Endothelial cell of umbilical vein (primary cell): Measurements from ENCODE around the gene PHEX. TPM values are rescaled to one million over a fixed set of nuclear protein-coding genes. Genes with fewer than 3 reads are reported as not detected.

ENCODE experiments used
- BruUV-seq: library from RNA; stranded (reverse); fragments of 400-500 nt; replicated peaks from 2 replicates; lab custom pipeline; 2021; lab: Mats Ljungman, UMichigan
- CTCF ChIA-PET: fragments of 300-600, 350-600 bp; sonication (Branson Sonifier 250); formaldehyde crosslinking; loops from one replicate; lab custom pipeline; 2021; ENCODE audit warnings: antibody characterized with exemption, inconsistent platforms; lab: Charles Lee
- POLR2A ChIA-PET: fragments of 300-600, 350-600 bp; sonication (Branson Sonifier 250); formaldehyde crosslinking; loops from one replicate; lab custom pipeline; 2021; ENCODE audit warnings: antibody characterized with exemption, inconsistent platforms; lab: Charles Lee
- DNase-seq: peaks from one replicate; pipeline ENCODE4 v3.0.0-alpha.2; 2011; ENCODE audit warnings: low read depth, low spot score
- FAIRE-seq: peaks from 2 replicates; lab custom pipeline; 2011; peaks lifted over from hg19 to GRCh38; lab: Jason Lieb, UNC
- H2AFZ ChIP-seq: 2 replicates; pipeline ENCODE4 v1.6.0; 2012; ENCODE audit warnings: low read depth, low read length, control low read depth, inconsistent platforms
- H3K27ac ChIP-seq: 2 replicates; pipeline ENCODE4 v1.5.1; 2011; ENCODE audit warnings: low read depth, mild to moderate bottlenecking, control low read depth, low read length, moderate library complexity; ENCODE audit not compliant: insufficient read depth
- H3K27me3 ChIP-seq, 2 experiments: 2 replicates each; pipeline versions ENCODE4 v1.6.0 to v1.6.1; 2011; ENCODE audit warnings: low read length in 2 of 2, mixed read lengths in 1 of 2; ENCODE audit not compliant: control insufficient read depth in 2 of 2, insufficient read depth in 2 of 2
- H3K36me3 ChIP-seq, 2 experiments: 2 replicates in 1 of 2; 3 replicates in 1 of 2; pipeline ENCODE4 v1.5.1; 2011; ENCODE audit warnings: low read length in 2 of 2, mild to moderate bottlenecking in 1 of 2, moderate library complexity in 1 of 2; ENCODE audit not compliant: control insufficient read depth in 2 of 2, insufficient read depth in 2 of 2; ENCODE audit errors: extremely low read depth in 1 of 2
- H3K4me1 ChIP-seq: 3 replicates; pipeline ENCODE4 v1.5.1; 2011; ENCODE audit warnings: mild to moderate bottlenecking, low read length; ENCODE audit not compliant: control insufficient read depth, insufficient read depth; ENCODE audit errors: extremely low read depth
- H3K4me2 ChIP-seq: 2 replicates; pipeline ENCODE4 v1.6.1; 2011; ENCODE audit warnings: low read length, control low read depth, mixed read lengths; ENCODE audit not compliant: insufficient read depth
- H3K4me3 ChIP-seq, 3 experiments: fragments of 200-600 bp in 1 of 3; sonication (generic), shearing (Covaris generic) in 1 of 3; replicated peaks in 1 of 3; 2 replicates each; pipeline ENCODE4 v1.5.1; 2011 to 2016; ENCODE audit warnings: control low read depth in 3 of 3, low read length in 3 of 3, mild to moderate bottlenecking in 2 of 3, inconsistent platforms in 1 of 3, low read depth in 1 of 3, moderate library complexity in 1 of 3; ENCODE audit not compliant: insufficient read depth in 1 of 3
- H3K79me2 ChIP-seq: 2 replicates; pipeline ENCODE4 v1.6.0; 2012; ENCODE audit warnings: low read length, inconsistent platforms; ENCODE audit not compliant: control insufficient read depth, insufficient read depth
- H3K9ac ChIP-seq: replicated peaks from 2 replicates; pipeline ENCODE3; 2011; ENCODE audit warnings: low read length, control low read depth; ENCODE audit not compliant: insufficient read depth; ENCODE audit errors: extremely low read depth
- H3K9me1 ChIP-seq: replicated peaks from 3 replicates; pipeline ENCODE4 v1.6.0; 2011; ENCODE audit warnings: mild to moderate bottlenecking, low read length; ENCODE audit not compliant: control insufficient read depth, insufficient read depth; ENCODE audit errors: extremely low read depth
- H3K9me3 ChIP-seq: replicated peaks from 2 replicates; pipeline ENCODE4 v1.5.1; 2012; ENCODE audit warnings: low read length, inconsistent platforms; ENCODE audit not compliant: control insufficient read depth, insufficient read depth
- H4K20me1 ChIP-seq: replicated peaks from 2 replicates; pipeline ENCODE3; 2011; ENCODE audit warnings: mild to moderate bottlenecking, low read length; ENCODE audit not compliant: control insufficient read depth, insufficient read depth; ENCODE audit errors: extremely low read depth
- EZH2 ChIP-seq: IDR thresholded peaks from 2 replicates; pipeline ENCODE4 v1.6.1; 2012; ENCODE audit warnings: borderline replicate concordance, low read depth, mild to moderate bottlenecking, moderate library complexity, low read length, inconsistent platforms; ENCODE audit not compliant: severe bottlenecking
- FOS ChIP-seq: IDR thresholded peaks from 2 replicates; pipeline ENCODE4 v1.6.1; 2011; ENCODE audit warnings: mild to moderate bottlenecking, low read length, moderate library complexity, borderline replicate concordance; ENCODE audit not compliant: insufficient read depth
- GATA2 ChIP-seq: IDR thresholded peaks from 2 replicates; pipeline ENCODE4 v1.7.0; 2011; ENCODE audit warnings: low read depth, mild to moderate bottlenecking, moderate library complexity, mixed read lengths, low read length; ENCODE audit not compliant: insufficient read length, insufficient read depth
- JUN ChIP-seq: IDR thresholded peaks from 2 replicates; pipeline ENCODE4 v1.6.1; 2011; ENCODE audit warnings: borderline replicate concordance, low read depth; ENCODE audit not compliant: insufficient read length, insufficient read depth
- MYC ChIP-seq: IDR thresholded peaks from one replicate; pipeline ENCODE4 v1.6.1; 2011; ENCODE audit warnings: mild to moderate bottlenecking, low read depth, low read length
- POLR2A ChIP-seq: IDR thresholded peaks from 2 replicates; pipeline ENCODE4 v1.6.1; 2012; ENCODE audit warnings: low read depth, mild to moderate bottlenecking, control low read depth, low read length
- POLR2AphosphoS5 ChIP-seq: IDR thresholded peaks from 2 replicates; pipeline ENCODE4 v1.6.1; 2012; ENCODE audit warnings: low read depth, mild to moderate bottlenecking, control low read depth, low read length, moderate library complexity; ENCODE audit not compliant: insufficient read depth
- dilution Hi-C: fragments of 300-500 bp; cut with MboI; formaldehyde crosslinking; loops from one replicate; pipeline ENCODE4 v1.15.0; 2019; ENCODE audit warnings: low sequenced_read_pairs; ENCODE audit not compliant: extremely low pct_ligation_motif_present
- intact Hi-C: fragments of 100-400 bp; cut with micrococcal nuclease; formaldehyde crosslinking; loops from one replicate; pipeline ENCODE4 v1.10.0; 2022
- polyA plus RNA-seq, 4 experiments: library from polyadenylated mRNA; depleted of rRNA in 3 of 4; stranded (reverse) in 3 of 4; unstranded in 1 of 4; fragments of >200 nt; gene quantifications; 2 replicates each; pipeline versions ENCODE4 v1.2.1 to v1.2.3, GENCODE V29; 2011 to 2012; ENCODE audit warnings: missing spikeins in 1 of 4
- total RNA-seq: library from RNA; stranded (reverse); gene quantifications from 2 replicates; pipeline ENCODE4 v1.2.3, GENCODE V29; 2021
- TF ChIP-seq, protein P1 (sequence below), 2 donors: IDR thresholded peaks; 1 replicate in 1 of 2; 2 replicates in 1 of 2; pipeline ENCODE4 v1.5.1; 2011; ENCODE audit warnings: low read length in 2 of 2, mild to moderate bottlenecking in 2 of 2, moderate library complexity in 2 of 2, control low read depth in 1 of 2, inconsistent platforms in 1 of 2, low read depth in 1 of 2; ENCODE audit not compliant: insufficient read depth in 1 of 2; ENCODE audit errors: extremely low read depth in 1 of 2
- TF ChIP-seq, protein P2 (sequence below): IDR thresholded peaks from 2 replicates; pipeline ENCODE4 v1.6.1; 2011; ENCODE audit not compliant: insufficient read depth, insufficient read length

Gene PHEX
- total and polyA plus RNA-seq, 2 donors (not counting 3 experiments of a cell fraction or from before 2014, with no cell fraction given), result 0.07 to 0.44 TPM

DNA sequence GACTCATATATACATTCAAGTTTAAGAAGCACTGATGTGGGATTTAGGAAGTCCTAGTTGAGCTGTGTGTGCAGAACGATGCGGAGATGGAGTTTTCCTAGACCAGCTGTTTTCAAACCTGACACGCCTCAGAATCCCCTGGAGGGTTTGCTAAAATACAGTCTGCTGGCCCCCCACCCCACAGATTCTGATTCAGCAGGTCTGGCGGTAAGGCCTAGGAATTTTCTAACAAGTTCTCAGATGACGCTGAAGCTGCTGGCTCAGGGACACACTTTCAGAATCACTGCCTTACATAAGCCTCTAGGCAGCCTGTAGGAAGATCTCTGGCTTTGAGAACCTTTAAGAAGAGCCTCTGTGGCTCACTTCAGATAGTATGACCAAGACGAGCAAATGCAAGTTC is 73.1 kb downstream of the PHEX start:
- Histone ChIP-seq H2AFZ (no peak overlapping the region), H3K9me3 (no peaks in the 10 kb centered on the region), H3K4me1 (no peaks in the 10 kb centered on the region), H3K27ac (no peak overlapping the region), H3K79me2 (no peaks in the 10 kb centered on the region), H3K36me3 (no peaks in the 10 kb centered on the region), H3K9me1 (no peaks in the 10 kb centered on the region), H3K4me3 (no peak overlapping the region), H3K27me3 (no peaks in the 10 kb centered on the region), H4K20me1 (no peaks in the 10 kb centered on the region), H3K9ac (no peak overlapping the region), H3K4me2 (no peak overlapping the region)
- no TSS peak for BruUV-seq
- intact Hi-C loops, result no loop called here
- FAIRE-seq (no peak), DNase-seq (no peak)
- POLR2A ChIA-PET, result no interaction called here
- dilution Hi-C loops, result no loop called here
- CTCF ChIA-PET, result no interaction called here
- TF ChIP-seq JUN (no peak), EZH2 (no peak), FOS (no peak), MYC (no peak), POLR2A (no peak), POLR2AphosphoS5 (no peak), GATA2 (no peak)
- TF ChIP-seq, protein P1, sequence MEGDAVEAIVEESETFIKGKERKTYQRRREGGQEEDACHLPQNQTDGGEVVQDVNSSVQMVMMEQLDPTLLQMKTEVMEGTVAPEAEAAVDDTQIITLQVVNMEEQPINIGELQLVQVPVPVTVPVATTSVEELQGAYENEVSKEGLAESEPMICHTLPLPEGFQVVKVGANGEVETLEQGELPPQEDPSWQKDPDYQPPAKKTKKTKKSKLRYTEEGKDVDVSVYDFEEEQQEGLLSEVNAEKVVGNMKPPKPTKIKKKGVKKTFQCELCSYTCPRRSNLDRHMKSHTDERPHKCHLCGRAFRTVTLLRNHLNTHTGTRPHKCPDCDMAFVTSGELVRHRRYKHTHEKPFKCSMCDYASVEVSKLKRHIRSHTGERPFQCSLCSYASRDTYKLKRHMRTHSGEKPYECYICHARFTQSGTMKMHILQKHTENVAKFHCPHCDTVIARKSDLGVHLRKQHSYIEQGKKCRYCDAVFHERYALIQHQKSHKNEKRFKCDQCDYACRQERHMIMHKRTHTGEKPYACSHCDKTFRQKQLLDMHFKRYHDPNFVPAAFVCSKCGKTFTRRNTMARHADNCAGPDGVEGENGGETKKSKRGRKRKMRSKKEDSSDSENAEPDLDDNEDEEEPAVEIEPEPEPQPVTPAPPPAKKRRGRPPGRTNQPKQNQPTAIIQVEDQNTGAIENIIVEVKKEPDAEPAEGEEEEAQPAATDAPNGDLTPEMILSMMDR (IDR thresholded peaks at IDR 0.05; ENCODE audit: extremely low read depth in 1 of 2, insufficient read depth in 1 of 2, low read depth in 1 of 2, low read length in 2 of 2), result no peak
- TF ChIP-seq, protein P2, sequence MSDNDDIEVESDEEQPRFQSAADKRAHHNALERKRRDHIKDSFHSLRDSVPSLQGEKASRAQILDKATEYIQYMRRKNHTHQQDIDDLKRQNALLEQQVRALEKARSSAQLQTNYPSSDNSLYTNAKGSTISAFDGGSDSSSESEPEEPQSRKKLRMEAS, result no peak
